IMR-90 (cell line): ENCODE measurements around the gene C11orf98.

ENCODE experiments used
- BHLHE40 ChIP-seq: fragments of 150-350 bp; IDR thresholded peaks from 2 replicates; pipeline ENCODE4 v1.6.1; 2016; ENCODE audit warnings: mild to moderate bottlenecking, low read depth, low read length
- CEBPB ChIP-seq: IDR thresholded peaks from 2 replicates; pipeline ENCODE4 v1.6.1; 2012; ENCODE audit warnings: low read depth, low read length, improper control_type of control experiment
- CHD1 ChIP-seq: IDR thresholded peaks from 2 replicates; pipeline ENCODE4 v1.6.1; 2012; ENCODE audit warnings: low read depth, low read length, improper control_type of control experiment
- FOS ChIP-seq: fragments of 150-350 bp; IDR thresholded peaks from 2 replicates; pipeline ENCODE4 v1.6.1; 2016; ENCODE audit warnings: low read depth, low read length
- MAZ ChIP-seq: IDR thresholded peaks from 2 replicates; pipeline ENCODE4 v1.6.1; 2012; ENCODE audit warnings: low read depth, mild to moderate bottlenecking, low read length, improper control_type of control experiment, moderate library complexity, borderline replicate concordance
- NFE2L2 ChIP-seq: fragments of 150-350 bp; IDR thresholded peaks from 2 replicates; pipeline ENCODE4 v1.6.1; 2016; ENCODE audit warnings: low read depth, mild to moderate bottlenecking, low read length
- POLR2A ChIP-seq: IDR thresholded peaks from 2 replicates; pipeline ENCODE4 v1.6.1; 2012; ENCODE audit warnings: mild to moderate bottlenecking, low read depth, low read length
- RAD21 ChIP-seq: IDR thresholded peaks from 2 replicates; pipeline ENCODE4 v1.6.1; 2012; ENCODE audit warnings: low read length, improper control_type of control experiment
- RCOR1 ChIP-seq: IDR thresholded peaks from 2 replicates; pipeline ENCODE4 v1.6.1; 2012; ENCODE audit warnings: mild to moderate bottlenecking, low read length, improper control_type of control experiment; ENCODE audit not compliant: insufficient replicate concordance
- SMC3 ChIP-seq: fragments of 150-350 bp; IDR thresholded peaks from 2 replicates; pipeline ENCODE4 v1.6.1; 2016; ENCODE audit warnings: low read depth, mild to moderate bottlenecking, antibody characterized with exemption, low read length, moderate library complexity
- TF ChIP-seq, protein P1 (sequence below): conservative IDR thresholded peaks from 2 replicates; pipeline ENCODE4 v1.5.1; 2012; ENCODE audit warnings: mild to moderate bottlenecking, low read depth, low read length, improper control_type of control experiment
- TF ChIP-seq, protein P2 (sequence below): fragments of 150-350 bp; IDR thresholded peaks from 2 replicates; pipeline ENCODE4 v1.6.1; 2017; ENCODE audit warnings: mild to moderate bottlenecking, antibody characterized with exemption, low read length, low read depth

DNA sequence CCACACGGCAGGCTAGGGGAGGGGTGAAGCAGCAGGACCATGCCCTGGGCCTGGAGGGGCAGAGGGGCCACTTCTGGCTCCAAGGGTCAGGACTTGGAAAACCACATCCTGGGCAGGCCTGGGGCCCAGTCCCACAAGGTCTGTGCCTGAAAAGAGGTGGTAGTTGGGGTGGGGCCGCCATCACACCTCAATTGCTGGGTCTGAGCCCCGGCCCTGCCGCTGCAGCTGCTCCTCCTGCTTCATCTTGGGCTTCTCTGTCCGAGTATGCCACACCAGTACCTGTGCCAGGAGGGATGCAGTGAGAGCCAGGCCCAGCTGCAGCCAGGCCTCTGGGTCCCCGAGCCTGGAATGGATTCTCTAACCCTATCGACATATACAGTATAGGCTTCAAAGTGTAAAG, 49.5 kb downstream of the C11orf98 start:
- TF ChIP-seq, protein P1, sequence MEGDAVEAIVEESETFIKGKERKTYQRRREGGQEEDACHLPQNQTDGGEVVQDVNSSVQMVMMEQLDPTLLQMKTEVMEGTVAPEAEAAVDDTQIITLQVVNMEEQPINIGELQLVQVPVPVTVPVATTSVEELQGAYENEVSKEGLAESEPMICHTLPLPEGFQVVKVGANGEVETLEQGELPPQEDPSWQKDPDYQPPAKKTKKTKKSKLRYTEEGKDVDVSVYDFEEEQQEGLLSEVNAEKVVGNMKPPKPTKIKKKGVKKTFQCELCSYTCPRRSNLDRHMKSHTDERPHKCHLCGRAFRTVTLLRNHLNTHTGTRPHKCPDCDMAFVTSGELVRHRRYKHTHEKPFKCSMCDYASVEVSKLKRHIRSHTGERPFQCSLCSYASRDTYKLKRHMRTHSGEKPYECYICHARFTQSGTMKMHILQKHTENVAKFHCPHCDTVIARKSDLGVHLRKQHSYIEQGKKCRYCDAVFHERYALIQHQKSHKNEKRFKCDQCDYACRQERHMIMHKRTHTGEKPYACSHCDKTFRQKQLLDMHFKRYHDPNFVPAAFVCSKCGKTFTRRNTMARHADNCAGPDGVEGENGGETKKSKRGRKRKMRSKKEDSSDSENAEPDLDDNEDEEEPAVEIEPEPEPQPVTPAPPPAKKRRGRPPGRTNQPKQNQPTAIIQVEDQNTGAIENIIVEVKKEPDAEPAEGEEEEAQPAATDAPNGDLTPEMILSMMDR: no peak
- TF ChIP-seq POLR2A (no peak), NFE2L2 (no peak), RCOR1 (no peak), SMC3 (no peak), RAD21 (no peak), BHLHE40 (no peak), CEBPB (no peak), MAZ (no peak), CHD1 (no peak), FOS (no peak)
- TF ChIP-seq, protein P2, sequence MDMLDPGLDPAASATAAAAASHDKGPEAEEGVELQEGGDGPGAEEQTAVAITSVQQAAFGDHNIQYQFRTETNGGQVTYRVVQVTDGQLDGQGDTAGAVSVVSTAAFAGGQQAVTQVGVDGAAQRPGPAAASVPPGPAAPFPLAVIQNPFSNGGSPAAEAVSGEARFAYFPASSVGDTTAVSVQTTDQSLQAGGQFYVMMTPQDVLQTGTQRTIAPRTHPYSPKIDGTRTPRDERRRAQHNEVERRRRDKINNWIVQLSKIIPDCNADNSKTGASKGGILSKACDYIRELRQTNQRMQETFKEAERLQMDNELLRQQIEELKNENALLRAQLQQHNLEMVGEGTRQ: no peak
